Cardiac fibroblast (primary cell): ENCODE results near the gene GARRE1.

Source experiments
- DNase-seq, 2 donors: peaks; one replicate each; pipeline versions ENCODE4 v3.0.0 to v3.0.0-alpha.2; 2010; ENCODE audit warnings: low read depth in 2 of 2
- H3K4me3 ChIP-seq, 2 donors: replicated peaks in 1 of 2; 1 replicate in 1 of 2; 2 replicates in 1 of 2; pipeline ENCODE4 v1.5.1; 2011; ENCODE audit warnings: low read depth in 2 of 2, low read length in 2 of 2, mild to moderate bottlenecking in 2 of 2, moderate library complexity in 1 of 2
- CTCF ChIP-seq: IDR thresholded peaks from one replicate; pipeline ENCODE4 v1.5.1; 2011; ENCODE audit warnings: low read depth, mild to moderate bottlenecking, low read length, inconsistent platforms

Gene GARRE1

GRCh38 chr19:34273121-34273520, 18.8 kb downstream of the GARRE1 start:
- TF ChIP-seq CTCF: no peak
- no peak overlapping the region for H3K4me3 ChIP-seq
- no peak for DNase-seq

- no peak for TF ChIP-seq CTCF
- peak in 1 of 2 donors; percentile 51 for DNase-seq
- peak overlapping the region in 1 of 2 donors; percentile 3 for H3K4me3 ChIP-seq
Measured at GRCh38 chr19:34274284-34274826, 20.0 kb downstream of the GARRE1 start.

- no peak for TF ChIP-seq CTCF
- peak overlapping the region in 1 of 2 donors; percentile 3 for H3K4me3 ChIP-seq
- peak; percentile 91 to 92 for DNase-seq
Measured at GRCh38 chr19:34274827-34275625, 20.7 kb downstream of the GARRE1 start.

- no peak overlapping the region for H3K4me3 ChIP-seq
- no peak for TF ChIP-seq CTCF
- no peak for DNase-seq
Measured at GRCh38 chr19:34275705-34276104, 21.4 kb downstream of the GARRE1 start.

GRCh38 chr19:34276614-34277013, 22.3 kb downstream of the GARRE1 start:
- DNase-seq: no peak
- no peak for TF ChIP-seq CTCF
- no peak overlapping the region for H3K4me3 ChIP-seq

- no peak overlapping the region for H3K4me3 ChIP-seq
- no peak for DNase-seq
- no peak for TF ChIP-seq CTCF
Measured at GRCh38 chr19:34277244-34277643, 22.9 kb downstream of the GARRE1 start.
